ENCODE data around the gene ZNRF1. TPM values are rescaled to one million over a fixed set of nuclear protein-coding genes. Genes with fewer than 3 reads are reported as not detected.

Gene ZNRF1
- total and polyA plus RNA-seq, 2 of the 4 experiments (the other 2 are of a cell fraction) = 8.2 to 20.7 TPM

- Histone ChIP-seq H4K5ac (ENCODE audit: low read depth, low read length) (no peak overlapping the region), H2AK5ac (ENCODE audit: low read depth, low read length) (no peak overlapping the region), H2BK20ac (ENCODE audit: low read depth, low read length) (no peak overlapping the region), H3K23ac (ENCODE audit: low read depth, low read length) (no peak overlapping the region), H3K27me3 (ENCODE audit: control insufficient read depth, insufficient read depth, low read length) (no peaks in the 10 kb centered on the region), H3K9me1 (ENCODE audit: insufficient read depth, low read length) (peaks cover 3% of the 10 kb centered on the region; the same call in 1 of the 2 replicates), H4K8ac (ENCODE audit: low read depth in 2 of 2, low read length in 2 of 2) (no peak overlapping the region), H2BK120ac (ENCODE audit: low read depth, low read length) (no peak overlapping the region), H3K27ac (ENCODE audit: insufficient read depth, low read length) (no peak overlapping the region), H4K91ac (ENCODE audit: insufficient read depth, low read depth, low read length) (no peak overlapping the region), H3K9ac (ENCODE audit: low read depth, low read length) (no peak overlapping the region), H2BK15ac (ENCODE audit: low read depth, low read length) (no peak overlapping the region), H4K20me1 (ENCODE audit: insufficient read depth, low read length) (peaks cover 16% of the 10 kb centered on the region), H2BK5ac (ENCODE audit: low read depth, low read length, poor library complexity, severe bottlenecking) (no peak overlapping the region), H3K18ac (ENCODE audit: low read depth, low read length) (no peak overlapping the region), H3K4me2 (ENCODE audit: low read depth, low read length) (no peak overlapping the region), H3K9me3 (ENCODE audit: control insufficient read depth, insufficient read depth, low read length) (peaks cover 8% of the 10 kb centered on the region), H2AK9ac (replicated peaks; ENCODE audit: low read depth, low read length, poor library complexity) (no peak overlapping the region), H3K14ac (replicated peaks; ENCODE audit: low read depth, low read length) (no peak overlapping the region), H3K79me1 (ENCODE audit: low read depth in 1 of 2, low read length in 2 of 2) (peaks cover 49 to 57% of the 10 kb centered on the region in 2 experiments), H2AFZ (replicated peaks; ENCODE audit: low read length, poor library complexity) (no peak overlapping the region), H3K36me3 (ENCODE audit: control insufficient read depth, insufficient read depth, low read length) (0 out of 2 replicates have a peak, but pooled peaks cover 2% of the 10 kb centered on the region), H3K56ac (ENCODE audit: extremely low read depth, insufficient read depth, low read length) (no peak overlapping the region), H3K4me3 (ENCODE audit: insufficient read depth, low read depth, low read length) (no peak overlapping the region), H3K4ac (ENCODE audit: low read depth, low read length) (no peak overlapping the region), H3K4me1 (ENCODE audit: control insufficient read depth, insufficient read depth, low read length) (no peaks in the 10 kb centered on the region)
- dilution Hi-C loops (cut with HindIII; ENCODE audit: low sequenced_read_pairs, unreplicated experiment) (no loop called here), intact Hi-C loops (cut with micrococcal nuclease) (no loop called here), in situ Hi-C loops (cut with MboI; ENCODE audit: low sequenced_read_pairs) (no loop called here)
- no peak for ATAC-seq (ENCODE audit: low read depth)
- WGBS, 2 experiments (ENCODE audit: extremely low coverage in 2 of 2, insufficient read length in 1 of 2) = 40% methylated on average over 1 of the region's 9 CpGs; no CpG with 5 or more reads in 1 of the 2 experiments
- no peak for DNase-seq
- no TSS peak for BruUV-seq (replicated peaks)
- TF ChIP-seq FOS (IDR thresholded peaks at IDR 0.05; ENCODE audit: low read depth, low read length) (no peak), BHLHE40 (IDR thresholded peaks at IDR 0.05; ENCODE audit: low read depth, low read length) (no peak), MXI1 (IDR thresholded peaks at IDR 0.05; ENCODE audit: borderline replicate concordance, low read depth, low read length) (no peak), RFX5 (IDR thresholded peaks at IDR 0.05; ENCODE audit: low read depth, low read length) (no peak), ELK1 (IDR thresholded peaks at IDR 0.05; ENCODE audit: borderline replicate concordance, low read depth, low read length) (no peak), CHD1 (IDR thresholded peaks at IDR 0.05; ENCODE audit: low read depth, low read length) (no peak), SMC3 (IDR thresholded peaks at IDR 0.05; ENCODE audit: low read depth, low read length) (no peak), POLR2A (IDR thresholded peaks at IDR 0.05; ENCODE audit: low read depth, low read length) (no peak), CTCF (conservative IDR thresholded peaks at IDR 0.05; ENCODE audit: low read depth, low read length) (no peak), NFE2L2 (IDR thresholded peaks at IDR 0.05; ENCODE audit: low read depth, low read length) (no peak), MAZ (IDR thresholded peaks at IDR 0.05; ENCODE audit: borderline replicate concordance, low read depth, low read length) (no peak), RAD21 (IDR thresholded peaks at IDR 0.05; ENCODE audit: low read length) (no peak), USF2 (IDR thresholded peaks at IDR 0.05; ENCODE audit: low read depth, low read length) (no peak), RCOR1 (IDR thresholded peaks at IDR 0.05; ENCODE audit: insufficient replicate concordance, low read length) (no peak), MAFK (IDR thresholded peaks at IDR 0.05; ENCODE audit: low read depth, low read length) (no peak), CEBPB (IDR thresholded peaks at IDR 0.05; ENCODE audit: low read depth, low read length) (no peak)
- ChIA-PET CTCF (no interaction called here), POLR2A (ENCODE audit: unreplicated experiment) (no interaction called here)
These were observed 36.7 kb downstream of the ZNRF1 start for GRCh38 chr16:75035410-75035968.
